GM18951 (cell line): ENCODE results near the gene EFNB2.

ENCODE experiments used
- POLR2A ChIP-seq: IDR thresholded peaks from 4 replicates; pipeline ENCODE4 v1.6.1; 2011; ENCODE audit warnings: mild to moderate bottlenecking; ENCODE audit not compliant: insufficient read length, insufficient read depth; ENCODE audit errors: extremely low read depth
- in situ Hi-C: fragments of 300-500 bp; cut with MboI; formaldehyde crosslinking; loops from one replicate; pipeline ENCODE4 v1.12.0; 2022; ENCODE audit warnings: low sequenced_read_pairs, mixed read lengths, inconsistent platforms; ENCODE audit not compliant: unreplicated experiment

The EFNB2 gene

DNA sequence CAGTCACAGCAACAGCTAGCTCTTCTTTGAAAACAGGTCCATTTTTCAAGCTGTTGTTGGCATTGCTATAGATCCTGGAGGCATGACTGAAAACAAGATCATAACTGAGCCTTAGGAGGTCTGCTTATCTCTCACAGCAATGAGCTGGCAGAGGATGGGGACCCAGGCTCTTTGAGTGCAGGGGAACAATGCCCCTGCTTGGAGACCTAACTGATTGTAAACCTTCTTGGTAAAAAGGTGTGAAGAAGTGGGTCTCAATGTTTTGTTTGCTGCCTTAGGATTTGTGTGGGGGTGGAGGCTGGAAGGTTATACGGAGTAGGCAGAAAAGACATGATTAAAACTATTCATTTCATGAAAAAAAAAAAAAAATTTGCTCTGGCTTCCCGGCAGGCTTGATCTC is 94.6 kb downstream of the EFNB2 start:
- in situ Hi-C loops: no loop called here
- TF ChIP-seq POLR2A: no peak
